Measurements from ENCODE around the gene KIF26B. TPM values are rescaled to one million over a fixed set of nuclear protein-coding genes. Genes with fewer than 3 reads are reported as not detected.

KIF26B gene
- total RNA-seq, 4 donors from 2014 or later = 0.20 to 0.79 (median 0.41) TPM; not detected in 1

DNA sequence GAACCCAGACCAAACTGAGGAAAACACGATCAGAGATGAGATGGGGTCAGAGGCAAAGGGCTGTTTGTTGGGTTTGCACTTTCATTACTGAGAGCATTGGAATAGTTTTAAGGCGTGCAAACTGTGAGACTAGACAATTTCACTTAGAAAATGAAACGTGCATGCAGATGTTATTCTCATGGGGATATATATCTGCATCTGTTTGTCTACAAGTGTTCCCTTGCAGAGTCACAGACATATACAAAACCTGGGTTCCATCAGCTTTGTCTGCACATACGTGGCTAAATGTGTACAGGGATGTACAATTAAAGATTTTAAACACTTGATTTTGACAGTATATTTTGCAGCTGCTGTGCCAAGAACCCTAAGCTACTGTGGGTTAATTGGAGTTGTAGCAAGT lies 355.4 kb downstream of the KIF26B start:
- Histone ChIP-seq H3K36me3 (no peaks in the 10 kb centered on the region), H3K27me3 (no peaks in the 10 kb centered on the region), H3K9me3 (no peaks in the 10 kb centered on the region), H3K4me1 (no peaks in the 10 kb centered on the region), H3K4me3 (no peak overlapping the region), H3K27ac (no peak overlapping the region)
- DNase-seq = no peak
- TF ChIP-seq POLR2A (IDR thresholded peaks at IDR 0.05) (no peak), EP300 (IDR thresholded peaks at IDR 0.05; ENCODE audit: low read depth) (no peak), POLR2AphosphoS5 (IDR thresholded peaks at IDR 0.05) (no peak)
- TF ChIP-seq, protein P1, sequence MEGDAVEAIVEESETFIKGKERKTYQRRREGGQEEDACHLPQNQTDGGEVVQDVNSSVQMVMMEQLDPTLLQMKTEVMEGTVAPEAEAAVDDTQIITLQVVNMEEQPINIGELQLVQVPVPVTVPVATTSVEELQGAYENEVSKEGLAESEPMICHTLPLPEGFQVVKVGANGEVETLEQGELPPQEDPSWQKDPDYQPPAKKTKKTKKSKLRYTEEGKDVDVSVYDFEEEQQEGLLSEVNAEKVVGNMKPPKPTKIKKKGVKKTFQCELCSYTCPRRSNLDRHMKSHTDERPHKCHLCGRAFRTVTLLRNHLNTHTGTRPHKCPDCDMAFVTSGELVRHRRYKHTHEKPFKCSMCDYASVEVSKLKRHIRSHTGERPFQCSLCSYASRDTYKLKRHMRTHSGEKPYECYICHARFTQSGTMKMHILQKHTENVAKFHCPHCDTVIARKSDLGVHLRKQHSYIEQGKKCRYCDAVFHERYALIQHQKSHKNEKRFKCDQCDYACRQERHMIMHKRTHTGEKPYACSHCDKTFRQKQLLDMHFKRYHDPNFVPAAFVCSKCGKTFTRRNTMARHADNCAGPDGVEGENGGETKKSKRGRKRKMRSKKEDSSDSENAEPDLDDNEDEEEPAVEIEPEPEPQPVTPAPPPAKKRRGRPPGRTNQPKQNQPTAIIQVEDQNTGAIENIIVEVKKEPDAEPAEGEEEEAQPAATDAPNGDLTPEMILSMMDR (IDR thresholded peaks at IDR 0.05) = no peak
- 44 to 46% methylated on average over 3 to 4 of the region's 4 CpGs for WGBS, 2 donors (ENCODE audit: low coverage in 1 of 2)
- in situ Hi-C loops (cut with MboI; ENCODE audit: low pct_ligation_motif_present in 1 of 4, low pct_unique_long_range_greater_than_20kb in 1 of 4, low sequenced_read_pairs in 3 of 4) = no loop called here
- intact Hi-C loops (cut with DNase I; ENCODE audit: low total_unique reads) = no loop called here

DNA sequence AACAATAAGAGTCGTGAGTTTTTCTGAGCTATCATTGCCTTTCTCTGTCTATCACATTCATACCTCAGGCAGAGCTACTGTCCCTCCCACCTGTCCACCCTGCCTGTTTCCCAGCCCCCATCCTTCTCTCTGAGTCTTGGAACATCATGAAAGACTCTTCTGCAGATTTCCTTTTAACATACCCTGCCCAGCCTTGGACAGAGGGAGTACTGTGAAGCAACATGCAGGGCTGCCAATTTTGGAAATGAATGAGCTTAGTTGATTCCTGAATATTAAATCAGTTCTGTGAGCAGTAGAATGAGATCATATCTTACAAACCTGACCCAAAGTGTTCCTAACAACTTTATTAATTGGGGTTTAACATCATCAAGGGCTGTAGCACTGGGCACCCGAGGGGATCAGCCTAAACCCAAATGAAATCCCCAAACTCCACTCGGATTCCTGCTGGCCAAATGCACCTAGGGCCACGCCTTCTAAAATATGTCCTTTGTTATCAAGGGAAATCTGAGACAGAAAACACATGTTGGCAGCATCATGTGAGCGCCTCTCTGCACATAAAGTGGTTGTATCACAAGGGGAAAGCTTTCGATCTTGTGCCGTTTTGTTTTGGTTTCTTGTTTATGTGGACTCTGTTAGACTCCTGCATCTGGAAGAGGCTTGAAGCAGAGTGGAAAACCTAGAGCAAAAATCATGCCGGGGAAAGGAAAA lies 357.6 kb downstream of the KIF26B start:
- DNase-seq = no peak
- peak overlapping the region in 1 of 4 donors; percentile 21 for H3K4me3 ChIP-seq
- WGBS, 2 donors (ENCODE audit: low coverage in 1 of 2) = 43 to 56% methylated on average over 8 of the region's 8 CpGs
- in situ Hi-C loops (cut with MboI; ENCODE audit: low pct_ligation_motif_present in 1 of 4, low pct_unique_long_range_greater_than_20kb in 1 of 4, low sequenced_read_pairs in 3 of 4) (no loop called here), intact Hi-C loops (cut with DNase I; ENCODE audit: low total_unique reads) (no loop called here)
- no peaks in the 10 kb centered on the region for H3K9me3 ChIP-seq
- H3K27me3 ChIP-seq = no peaks in the 10 kb centered on the region
- H3K36me3 ChIP-seq = no peaks in the 10 kb centered on the region
- no peak overlapping the region for H3K27ac ChIP-seq
- TF ChIP-seq EP300 (IDR thresholded peaks at IDR 0.05; ENCODE audit: low read depth) = no peak
- no peak for TF ChIP-seq POLR2A (IDR thresholded peaks at IDR 0.05)
- TF ChIP-seq POLR2AphosphoS5 (IDR thresholded peaks at IDR 0.05) = no peak
- TF ChIP-seq, protein P1 (IDR thresholded peaks at IDR 0.05) = no peak
- no peaks in the 10 kb centered on the region for H3K4me1 ChIP-seq

DNA sequence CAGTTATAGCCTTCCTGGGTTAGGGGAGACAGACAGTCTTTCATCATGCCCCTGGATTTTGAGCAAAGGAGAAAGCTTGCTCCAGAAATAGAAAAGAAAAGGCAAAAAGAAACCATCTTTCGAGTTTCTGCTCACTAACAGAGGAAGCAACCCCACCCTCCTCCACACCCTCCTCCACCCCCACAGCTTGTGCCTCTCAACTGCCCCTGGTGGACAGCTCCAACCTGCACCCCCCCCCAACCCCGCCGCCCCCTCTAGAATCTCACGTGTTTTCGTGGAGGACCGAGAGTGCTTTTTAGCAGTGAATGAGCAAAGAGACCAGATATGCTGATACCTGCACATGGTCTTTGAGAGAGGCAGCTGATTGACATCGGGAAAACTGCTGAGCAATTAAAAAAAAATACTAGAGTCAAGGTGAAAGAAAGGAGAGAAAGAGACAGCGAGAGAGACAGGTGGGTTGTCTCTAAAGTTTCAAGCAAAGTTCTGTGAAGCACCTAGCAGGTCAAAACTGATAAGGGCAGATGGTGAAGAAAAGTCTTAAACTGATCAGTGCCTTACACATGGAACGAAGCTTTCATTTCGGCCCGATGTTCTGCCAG lies 358.3 kb downstream of the KIF26B start:
- no peaks in the 10 kb centered on the region for H3K4me1 ChIP-seq
- no peaks in the 10 kb centered on the region for H3K27me3 ChIP-seq
- DNase-seq = no peak
- no peak for TF ChIP-seq EP300 (IDR thresholded peaks at IDR 0.05; ENCODE audit: low read depth)
- TF ChIP-seq POLR2A (IDR thresholded peaks at IDR 0.05) = no peak
- TF ChIP-seq, protein P1 (IDR thresholded peaks at IDR 0.05) = no peak
- no peak for TF ChIP-seq POLR2AphosphoS5 (IDR thresholded peaks at IDR 0.05)
- H3K4me3 ChIP-seq = peak overlapping the region in 1 of 4 donors; percentile 21
- in situ Hi-C loops (cut with MboI; ENCODE audit: low pct_ligation_motif_present in 1 of 4, low pct_unique_long_range_greater_than_20kb in 1 of 4, low sequenced_read_pairs in 3 of 4) (no loop called here), intact Hi-C loops (cut with DNase I; ENCODE audit: low total_unique reads) (no loop called here)
- H3K9me3 ChIP-seq = no peaks in the 10 kb centered on the region
- no peak overlapping the region for H3K27ac ChIP-seq
- 50 to 72% methylated on average over 5 to 11 of the region's 11 CpGs for WGBS, 2 donors (ENCODE audit: low coverage in 1 of 2)
- H3K36me3 ChIP-seq = no peaks in the 10 kb centered on the region

DNA sequence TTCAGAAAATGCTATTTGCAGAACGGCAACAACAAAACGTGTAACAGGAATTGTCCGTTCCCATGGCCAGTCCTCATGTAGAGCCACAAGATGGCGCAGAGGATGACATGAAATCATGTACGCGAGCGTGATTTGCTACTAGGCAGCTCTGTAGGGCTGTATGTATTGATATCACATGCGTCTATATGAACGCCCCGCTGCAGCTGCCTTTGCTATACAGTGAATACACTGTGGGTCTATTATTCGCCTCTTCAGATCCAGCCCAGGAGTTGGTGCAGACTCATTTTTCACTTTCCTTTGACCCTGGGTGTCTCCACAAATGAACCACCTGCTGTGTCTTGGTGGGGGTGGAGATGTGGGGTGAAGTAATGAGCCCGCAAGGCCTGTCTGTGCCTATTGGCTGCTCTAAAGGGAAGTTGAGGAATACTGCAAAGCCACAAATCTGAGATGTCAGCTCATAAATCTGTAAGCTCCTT lies 361.5 kb downstream of the KIF26B start:
- H3K9me3 ChIP-seq = no peaks in the 10 kb centered on the region
- H3K4me1 ChIP-seq = no peaks in the 10 kb centered on the region
- no peaks in the 10 kb centered on the region for H3K27me3 ChIP-seq
- no peaks in the 10 kb centered on the region for H3K36me3 ChIP-seq
- TF ChIP-seq, protein P1 (IDR thresholded peaks at IDR 0.05) = no peak
- DNase-seq = no peak
- in situ Hi-C loops (cut with MboI; ENCODE audit: low pct_ligation_motif_present in 1 of 4, low pct_unique_long_range_greater_than_20kb in 1 of 4, low sequenced_read_pairs in 3 of 4) (no loop called here), intact Hi-C loops (cut with DNase I; ENCODE audit: low total_unique reads) (no loop called here)
- no peak overlapping the region for H3K4me3 ChIP-seq
- WGBS, 2 donors (ENCODE audit: low coverage in 1 of 2) = 76 to 94% methylated on average over 7 to 12 of the region's 12 CpGs
- H3K27ac ChIP-seq = no peak overlapping the region

All from transverse colon (tissue), 4 donors.